ENCODE measurements around the gene ACOT11.

- TF ChIP-seq POLR2AphosphoS5 (IDR thresholded peaks at IDR 0.05; ENCODE audit: borderline replicate concordance, low read depth, low read length) = no peak
- no peak for TF ChIP-seq EZH2 (IDR thresholded peaks at IDR 0.05)
These were observed 41.4 kb upstream of the ACOT11 start for GRCh38 chr1:54506594-54506993.
